MM.1S (cell line): Measurements from ENCODE around the gene POP7.
"Not testable (repeated sequence)": the region's sequence is repeated elsewhere in the genome, so short reads cannot be mapped to it uniquely, and the experiment has no call there.

Source experiments
- CTCF ChIP-seq: fragments of 300-600 bp; sonication (generic); IDR thresholded peaks from 2 replicates; pipeline ENCODE4 v1.5.1; 2016; ENCODE audit warnings: antibody characterized with exemption, low read length, mixed read lengths
- EZH2 ChIP-seq: fragments of 300-600 bp; sonication (generic); optimal IDR thresholded peaks from 2 replicates; pipeline ENCODE3; 2017; ENCODE audit warnings: low read depth, mild to moderate bottlenecking, antibody characterized with exemption, low read length, mixed read lengths
- EZH2phosphoT487 ChIP-seq: fragments of 300-600 bp; sonication (generic); IDR thresholded peaks from 2 replicates; pipeline ENCODE4 v1.6.1; 2018; ENCODE audit warnings: antibody characterized with exemption, low read length

- not testable (repeated sequence) for TF ChIP-seq CTCF, EZH2, EZH2phosphoT487
These were observed 18.4 kb downstream of the POP7 start for GRCh38 chr7:100724364-100724763.
